CD4-positive, alpha-beta T cell treated with Interleukin-6 for 4 hours (primary cell): Measurements from ENCODE around the gene ASB4.
"Not testable (repeated sequence)": the region's sequence is repeated elsewhere in the genome, so short reads cannot be mapped to it uniquely, and the experiment has no call there.

Experiments used
- DNase-seq: peaks from one replicate; pipeline ENCODE4 v3.0.0-alpha.2; 2020; ENCODE audit warnings: mixed read lengths

ASB4 gene

GRCh38 chr7:95479992-95480624 is 5.6 kb upstream of the ASB4 start:
- DNase-seq = no peak

GRCh38 chr7:95481271-95482165 is 4.2 kb upstream of the ASB4 start:
- DNase-seq = no peak

GRCh38 chr7:95482424-95482823 is 3.3 kb upstream of the ASB4 start:
- DNase-seq = no peak

- DNase-seq = no peak
Observed at GRCh38 chr7:95490231-95490762, 4.6 kb downstream of the ASB4 start.

- no peak for DNase-seq
Observed at GRCh38 chr7:95491201-95491600, 5.5 kb downstream of the ASB4 start.

- DNase-seq = no peak
Observed at GRCh38 chr7:95491634-95492314, 6.0 kb downstream of the ASB4 start.

GRCh38 chr7:95493247-95493646 is 7.5 kb downstream of the ASB4 start:
- no peak for DNase-seq

- DNase-seq = no peak
Observed at GRCh38 chr7:95493844-95494243, 8.1 kb downstream of the ASB4 start.

GRCh38 chr7:95501261-95501832 is 15.6 kb downstream of the ASB4 start:
- DNase-seq = no peak

- no peak for DNase-seq
Observed at GRCh38 chr7:95502403-95502802, 16.7 kb downstream of the ASB4 start.

- no peak for DNase-seq
Observed at GRCh38 chr7:95503271-95504131, 17.8 kb downstream of the ASB4 start.

GRCh38 chr7:95504132-95504588 is 18.4 kb downstream of the ASB4 start:
- not testable (repeated sequence) for DNase-seq

GRCh38 chr7:95508780-95509179 is 23.0 kb downstream of the ASB4 start:
- no peak for DNase-seq

- no peak for DNase-seq
Observed at GRCh38 chr7:95509199-95509598, 23.5 kb downstream of the ASB4 start.

- peak; percentile 40 for DNase-seq
Observed at GRCh38 chr7:95511716-95512260, 26.0 kb downstream of the ASB4 start.

GRCh38 chr7:95517458-95517857 is 31.7 kb downstream of the ASB4 start:
- no peak for DNase-seq

- DNase-seq = no peak
Observed at GRCh38 chr7:95517870-95518269, 32.1 kb downstream of the ASB4 start.

GRCh38 chr7:95520136-95520535 is 34.4 kb downstream of the ASB4 start:
- no peak for DNase-seq

GRCh38 chr7:95525503-95525902 is 39.8 kb downstream of the ASB4 start:
- DNase-seq = no peak

- no peak for DNase-seq
Observed at GRCh38 chr7:95526128-95526738, 40.5 kb downstream of the ASB4 start.
